Kidney (tissue), 14 donors: ENCODE measurements around the gene GLI1. TPM values are rescaled to one million over a fixed set of nuclear protein-coding genes. Genes with fewer than 3 reads are reported as not detected.
A peak's percentile ranks its signal among the peaks of the same experiment; 100 is the strongest.
"Not testable (repeated sequence)": the region's sequence is repeated elsewhere in the genome, so short reads cannot be mapped to it uniquely, and the experiment has no call there.

ENCODE experiments used
- DNase-seq, 5 donors: peaks; one replicate each; pipeline ENCODE4 v3.0.0-alpha.2; 2013 to 2020
- FAIRE-seq: peaks from 2 replicates; lab custom pipeline; 2012; peaks lifted over from hg19 to GRCh38; lab: Jason Lieb, UNC
- H3K27ac ChIP-seq, 2 donors: one replicate each; pipeline ENCODE4 v1.7.0; 2013; ENCODE audit warnings: low read depth in 2 of 2, low read length in 2 of 2, inconsistent platforms in 1 of 2
- H3K27me3 ChIP-seq: one replicate; pipeline ENCODE4 v1.7.1; 2013; ENCODE audit warnings: low read length, inconsistent platforms; ENCODE audit not compliant: control insufficient read depth, insufficient read depth
- H3K36me3 ChIP-seq, 3 donors: one replicate each; pipeline versions ENCODE4 v1.7.0 to v1.7.1; 2013; ENCODE audit warnings: low read length in 3 of 3, control low read depth in 1 of 3, inconsistent platforms in 1 of 3; ENCODE audit not compliant: insufficient read depth in 3 of 3, control insufficient read depth in 2 of 3
- H3K4me1 ChIP-seq, 3 donors: one replicate each; pipeline versions ENCODE4 v1.7.0 to v1.7.1; 2013; ENCODE audit warnings: low read length in 3 of 3, inconsistent platforms in 1 of 3, low read depth in 1 of 3; ENCODE audit not compliant: control insufficient read depth in 2 of 3, insufficient read depth in 2 of 3
- H3K4me3 ChIP-seq, 3 donors: one replicate each; pipeline versions ENCODE4 v1.7.0 to v1.8.1; 2013; ENCODE audit warnings: low read length in 3 of 3, control low read depth in 1 of 3, inconsistent platforms in 1 of 3
- H3K9ac ChIP-seq, 3 donors: one replicate each; pipeline versions ENCODE4 v1.7.0 to v1.7.1; 2013; ENCODE audit warnings: low read length in 3 of 3, control low read depth in 1 of 3, inconsistent platforms in 1 of 3
- H3K9me3 ChIP-seq, 3 donors: one replicate each; pipeline versions ENCODE4 v1.7.0 to v1.7.1; 2013; ENCODE audit warnings: low read length in 3 of 3, control low read depth in 1 of 3, inconsistent platforms in 1 of 3; ENCODE audit not compliant: control insufficient read depth in 2 of 3, insufficient read depth in 1 of 3
- intact Hi-C: fragments of 100-400 bp; cut with DNase I; formaldehyde crosslinking; loops from one replicate; pipeline ENCODE4 v1.11.1; 2022
- polyA plus RNA-seq: library from polyadenylated mRNA; stranded (reverse); fragments of 350-450 nt; fragmentation: Illumina TruSeq; extraction: RNeasy Lipid Tissue Mini Kit (QIAGEN cat#74804); gene quantifications from one replicate; pipeline ENCODE4 v1.2.3, GENCODE V29; 2014; ENCODE audit warnings: low read depth, low replicate concordance; ENCODE audit not compliant: insufficient read depth
- total RNA-seq: library from RNA; stranded (reverse); fragmentation: NEBNext Ultra II Directional; extraction: Animal tissue kit (Norgen Biotek cat#: 25700); gene quantifications from one replicate; pipeline ENCODE4 v1.2.1, GENCODE V29; 2021
- TF ChIP-seq, protein P1 (sequence below): IDR thresholded peaks from 3 replicates; pipeline ENCODE4 v1.5.1; 2012; ENCODE audit warnings: mild to moderate bottlenecking, moderate library complexity, borderline replicate concordance; ENCODE audit not compliant: insufficient read depth; ENCODE audit errors: extremely low read depth
- donor health status: control.
- donor health status: control.
- donor health status: control.
- donor health status: control.
- donor health status: control.
- donor health status: DM: yes; HTN: yes; CAD: no.
- donor health status: Normal renal cell carcinoma (clear cell type).

Gene GLI1
- total and polyA plus RNA-seq, 2 donors from 2014 or later = 1.4 to 2.8 TPM

DNA sequence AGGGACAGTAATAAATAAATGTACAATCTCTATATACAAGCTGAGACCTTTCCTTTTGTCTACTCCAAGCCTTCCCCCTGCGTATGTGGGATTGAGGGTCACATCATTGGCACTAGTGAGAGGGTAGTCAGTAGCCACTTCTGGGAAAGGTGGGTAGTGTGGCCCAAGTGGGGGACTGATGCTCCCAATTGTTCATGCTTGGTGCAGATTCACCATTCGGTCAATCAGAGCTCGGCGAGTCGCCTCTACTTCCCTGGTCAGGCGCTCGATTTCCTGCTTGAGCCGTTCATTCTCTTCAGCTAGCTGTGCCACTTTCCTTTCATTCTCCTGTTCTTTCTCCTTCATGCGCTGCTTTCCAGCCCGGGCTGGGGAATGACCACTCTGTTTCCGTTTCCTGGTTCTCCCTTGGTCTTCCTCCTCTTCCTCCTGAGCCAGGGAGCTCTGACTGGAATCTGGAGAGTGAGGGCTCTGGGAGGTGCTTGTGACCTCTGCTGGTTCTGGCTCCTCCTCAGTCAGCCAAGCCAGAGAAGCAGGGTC, 57.1 kb downstream of the GLI1 start:
- intact Hi-C loops = no loop called here
- TF ChIP-seq, protein P1, sequence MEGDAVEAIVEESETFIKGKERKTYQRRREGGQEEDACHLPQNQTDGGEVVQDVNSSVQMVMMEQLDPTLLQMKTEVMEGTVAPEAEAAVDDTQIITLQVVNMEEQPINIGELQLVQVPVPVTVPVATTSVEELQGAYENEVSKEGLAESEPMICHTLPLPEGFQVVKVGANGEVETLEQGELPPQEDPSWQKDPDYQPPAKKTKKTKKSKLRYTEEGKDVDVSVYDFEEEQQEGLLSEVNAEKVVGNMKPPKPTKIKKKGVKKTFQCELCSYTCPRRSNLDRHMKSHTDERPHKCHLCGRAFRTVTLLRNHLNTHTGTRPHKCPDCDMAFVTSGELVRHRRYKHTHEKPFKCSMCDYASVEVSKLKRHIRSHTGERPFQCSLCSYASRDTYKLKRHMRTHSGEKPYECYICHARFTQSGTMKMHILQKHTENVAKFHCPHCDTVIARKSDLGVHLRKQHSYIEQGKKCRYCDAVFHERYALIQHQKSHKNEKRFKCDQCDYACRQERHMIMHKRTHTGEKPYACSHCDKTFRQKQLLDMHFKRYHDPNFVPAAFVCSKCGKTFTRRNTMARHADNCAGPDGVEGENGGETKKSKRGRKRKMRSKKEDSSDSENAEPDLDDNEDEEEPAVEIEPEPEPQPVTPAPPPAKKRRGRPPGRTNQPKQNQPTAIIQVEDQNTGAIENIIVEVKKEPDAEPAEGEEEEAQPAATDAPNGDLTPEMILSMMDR = no peak
- peaks cover 4 to 19% (median 15%) of the 10 kb centered on the region in 3 donors for H3K4me1 ChIP-seq
- no peak overlapping the region for H3K9ac ChIP-seq
- H3K27me3 ChIP-seq = no peaks in the 10 kb centered on the region
- no peak overlapping the region for H3K27ac ChIP-seq
- H3K4me3 ChIP-seq = peak overlapping the region in 1 of 3 donors; percentile 11
- no peaks in the 10 kb centered on the region for H3K9me3 ChIP-seq
- DNase-seq = no peak
- peaks cover 17 to 54% (median 45%) of the 10 kb centered on the region in 3 donors for H3K36me3 ChIP-seq
- no peak for FAIRE-seq

DNA sequence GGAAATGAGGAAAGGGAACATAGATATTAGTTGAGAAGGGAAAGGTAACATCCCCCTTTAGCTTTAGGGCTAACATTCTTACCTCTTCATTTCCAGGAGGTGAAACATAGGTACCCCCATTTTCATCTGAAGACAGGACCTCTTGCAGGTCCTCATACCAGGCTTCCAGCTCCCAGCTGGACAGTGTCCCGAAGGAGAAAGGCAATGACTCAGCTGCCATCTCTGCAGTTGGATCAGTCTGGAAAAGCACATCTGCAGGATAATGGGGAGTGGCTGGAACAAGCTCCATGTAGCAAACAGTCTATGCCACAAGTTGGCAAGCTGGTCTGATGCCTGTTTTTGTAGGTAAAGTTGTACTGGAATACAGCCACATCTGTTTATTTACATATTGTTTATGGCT, 57.6 kb downstream of the GLI1 start:
- no peak for DNase-seq
- H3K9ac ChIP-seq = no peak overlapping the region
- peaks cover 13 to 49% (median 40%) of the 10 kb centered on the region in 3 donors for H3K36me3 ChIP-seq
- H3K27ac ChIP-seq = no peak overlapping the region
- intact Hi-C loops = no loop called here
- FAIRE-seq = no peak
- peak overlapping the region in 1 of 3 donors; percentile 11 for H3K4me3 ChIP-seq
- H3K4me1 ChIP-seq = peaks cover 7 to 23% (median 20%) of the 10 kb centered on the region in 3 donors
- TF ChIP-seq, protein P1 = no peak
- no peaks in the 10 kb centered on the region for H3K27me3 ChIP-seq
- no peaks in the 10 kb centered on the region for H3K9me3 ChIP-seq

DNA sequence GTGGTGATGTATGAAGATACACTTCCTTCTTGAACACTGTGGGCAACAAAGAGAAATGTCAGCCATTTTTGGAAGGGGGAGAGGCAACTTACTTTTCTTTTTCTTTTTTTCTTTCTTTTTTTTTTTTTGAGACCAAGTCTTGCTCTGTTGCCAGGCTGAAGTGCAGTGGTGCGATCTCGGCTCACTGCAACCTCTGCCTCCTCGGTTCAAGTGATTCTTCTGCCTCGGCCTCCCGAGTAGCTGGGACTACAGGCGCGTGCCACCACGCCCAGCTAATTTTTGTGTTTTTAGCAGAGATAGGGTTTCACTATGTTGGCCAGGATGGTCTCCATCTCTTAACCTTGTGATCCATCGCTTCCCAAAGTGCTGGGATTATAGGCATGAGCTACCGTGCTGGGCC, 58.1 kb downstream of the GLI1 start:
- Histone ChIP-seq H3K4me1 (peaks cover 7 to 24% (median 20%) of the 10 kb centered on the region in 3 donors), H3K9ac (peak overlapping the region in 2 of 3 donors; percentile 72 to 95), H3K36me3 (peaks cover 13 to 43% (median 35%) of the 10 kb centered on the region in 3 donors), H3K4me3 (peak overlapping the region in 2 of 3 donors; percentile 91 to 99), H3K27ac (peak overlapping the region; percentile 73 to 99)
- H3K9me3 ChIP-seq, FAIRE-seq, DNase-seq, intact Hi-C loops, H3K27me3 ChIP-seq: not testable (repeated sequence)

DNA sequence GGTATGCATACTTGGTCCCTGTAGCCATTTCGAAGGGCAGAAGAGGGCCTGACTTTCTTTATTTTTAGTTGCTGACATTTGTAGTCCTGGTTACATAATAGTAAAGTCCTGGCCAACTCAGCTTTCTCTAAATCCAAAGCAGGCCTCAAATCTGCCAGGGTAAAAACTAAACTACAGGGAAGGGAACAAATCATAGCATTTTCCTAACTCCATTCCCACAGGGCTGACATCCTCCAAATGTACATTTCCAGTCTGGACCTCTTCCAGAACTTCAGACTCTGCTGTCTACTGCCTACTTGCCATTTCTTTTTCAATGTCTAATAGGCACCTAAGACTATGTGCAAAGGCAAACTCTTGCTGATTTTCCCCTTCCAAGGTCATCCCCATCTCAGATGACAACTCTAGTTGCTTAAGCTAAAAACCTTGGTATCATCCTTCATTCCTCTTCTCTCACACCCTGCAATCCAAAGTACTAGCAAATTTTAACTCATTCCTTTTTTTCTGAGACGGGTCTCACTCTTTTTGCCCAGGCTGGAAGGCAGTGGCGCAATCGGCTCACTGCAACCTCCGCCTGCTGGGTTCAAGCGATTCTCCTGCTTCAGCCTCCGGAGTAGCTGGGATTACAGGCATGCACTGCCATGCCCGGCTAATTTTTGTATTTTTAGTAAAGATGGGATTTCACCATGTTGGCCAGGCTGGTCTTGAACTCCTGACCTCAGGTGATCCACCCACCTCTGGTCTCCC, 58.8 kb downstream of the GLI1 start:
- Histone ChIP-seq H3K36me3 (peaks cover 11 to 37% (median 32%) of the 10 kb centered on the region in 3 donors), H3K4me3 (peak overlapping the region in 2 of 3 donors; percentile 91 to 99), H3K9me3 (no peaks in the 10 kb centered on the region), H3K9ac (peak overlapping the region in 2 of 3 donors; percentile 72 to 95), H3K27ac (peak overlapping the region; percentile 98 to 99), H3K4me1 (peaks cover 7 to 24% (median 20%) of the 10 kb centered on the region in 3 donors), H3K27me3 (no peaks in the 10 kb centered on the region)
- FAIRE-seq (no peak), DNase-seq (no peak)
- intact Hi-C loops = no loop called here
- TF ChIP-seq, protein P1 = no peak
